Mucosa of descending colon (tissue), 3 donors: Measurements from ENCODE around the gene TRERF1. TPM values are rescaled to one million over a fixed set of nuclear protein-coding genes. Genes with fewer than 3 reads are reported as not detected.

Experiments
- ATAC-seq: fragments of 200-7000 bp; cut with Tn5 transposase; one replicate; pipeline ENCODE4 v1.9.1; 2020; ENCODE audit warnings: mild to moderate bottlenecking, moderate library complexity
- DNase-seq, 3 donors: peaks; one replicate each; pipeline ENCODE4 v3.0.0-alpha.2; 2020
- H3K36me3 ChIP-seq: fragments of 200-600 bp; one replicate; pipeline ENCODE4 v1.8.0; 2021; ENCODE audit warnings: low read depth, mild to moderate bottlenecking
- H3K4me1 ChIP-seq: fragments of 200-600 bp; one replicate; pipeline ENCODE4 v1.8.0; 2021; ENCODE audit warnings: low read depth, mild to moderate bottlenecking
- H3K4me3 ChIP-seq: fragments of 200-600 bp; one replicate; pipeline ENCODE4 v1.8.0; 2021; ENCODE audit warnings: mild to moderate bottlenecking
- H3K9me3 ChIP-seq: fragments of 200-600 bp; one replicate; pipeline ENCODE4 v1.8.0; 2021; ENCODE audit warnings: mild to moderate bottlenecking
- CTCF ChIP-seq: fragments of 200-600 bp; IDR thresholded peaks from one replicate; pipeline ENCODE4 v1.8.0; 2022; ENCODE audit warnings: antibody characterized with exemption, mild to moderate bottlenecking
- intact Hi-C, 2 donors: fragments of 100-400 bp; cut with DNase I in 1 of 2; cut with micrococcal nuclease in 1 of 2; formaldehyde crosslinking; loops; one replicate each; pipeline versions ENCODE4 v1.11.0 to v1.11.1; 2022; cut with DNase I, micrococcal nuclease
- total RNA-seq, 3 donors: library from RNA; stranded (reverse); fragmentation: NEBNext Ultra II Directional in 2 of 3; extraction: Animal tissue kit (Norgen Biotek cat#: 25700) in 2 of 3; gene quantifications; one replicate each; pipeline versions ENCODE4 v1.2.1 to v1.2.4, GENCODE V29; 2021 to 2023
- donor health status: DM: no; HTN: no; CAD: no; lungs with moderate emphysema.
- donor health status: DM: no; HTN: no; CAD: no.
- donor health status: DM: no; HTN: yes; CAD: no.

Gene TRERF1
- total RNA-seq, 3 donors from 2014 or later = 2.8 to 11.2 (median 3.8) TPM

GRCh38 chr6:42410861-42411260 is 40.9 kb downstream of the TRERF1 start:
- Histone ChIP-seq H3K9me3 (no peaks in the 10 kb centered on the region), H3K4me1 (no peaks in the 10 kb centered on the region), H3K36me3 (no peaks in the 10 kb centered on the region), H3K4me3 (no peak overlapping the region)
- DNase-seq (no peak), ATAC-seq (no peak)
- TF ChIP-seq CTCF = no peak
- intact Hi-C loops = no loop called here

GRCh38 chr6:42409581-42409980 is 42.1 kb downstream of the TRERF1 start:
- no peak overlapping the region for H3K4me3 ChIP-seq
- no peak for TF ChIP-seq CTCF
- H3K36me3 ChIP-seq = no peaks in the 10 kb centered on the region
- peaks cover 5% of the 10 kb centered on the region for H3K4me1 ChIP-seq
- H3K9me3 ChIP-seq = no peaks in the 10 kb centered on the region
- DNase-seq (no peak), ATAC-seq (no peak)
- intact Hi-C loops = no loop called here

- intact Hi-C loops = no loop called here
- no peak for TF ChIP-seq CTCF
- H3K36me3 ChIP-seq = no peaks in the 10 kb centered on the region
- peaks cover 18% of the 10 kb centered on the region for H3K4me1 ChIP-seq
- H3K9me3 ChIP-seq = no peaks in the 10 kb centered on the region
- ATAC-seq (no peak), DNase-seq (no peak)
- H3K4me3 ChIP-seq = no peak overlapping the region
Observed at GRCh38 chr6:42407379-42407778, 44.3 kb downstream of the TRERF1 start.

- DNase-seq = no peak
- Histone ChIP-seq H3K36me3 (no peaks in the 10 kb centered on the region), H3K4me1 (peaks cover 18% of the 10 kb centered on the region), H3K4me3 (no peak overlapping the region), H3K9me3 (no peaks in the 10 kb centered on the region)
- no peak for ATAC-seq
- intact Hi-C loops = no loop called here
- TF ChIP-seq CTCF = no peak
Observed at GRCh38 chr6:42406306-42407280, 45.1 kb downstream of the TRERF1 start.

GRCh38 chr6:42405021-42405420 is 46.7 kb downstream of the TRERF1 start:
- H3K4me3 ChIP-seq = no peak overlapping the region
- intact Hi-C loops = no loop called here
- H3K4me1 ChIP-seq = peaks cover 18% of the 10 kb centered on the region
- no peak for DNase-seq
- H3K9me3 ChIP-seq = no peaks in the 10 kb centered on the region
- H3K36me3 ChIP-seq = no peaks in the 10 kb centered on the region
- no peak for TF ChIP-seq CTCF
- peak; percentile 24 for ATAC-seq
